GM19043 (cell line): Measurements from ENCODE around the gene B9D2.
"Not testable (repeated sequence)": the region's sequence is repeated elsewhere in the genome, so short reads cannot be mapped to it uniquely, and the experiment has no call there.

Experiments
- ATAC-seq: cut with Tn5 transposase; IDR thresholded peaks from one replicate; pipeline ENCODE4 v1.9.1; 2021; ENCODE audit warnings: low read depth; ENCODE audit not compliant: unreplicated experiment

Gene B9D2

GRCh38 chr19:41392775-41393174 lies 28.8 kb upstream of the B9D2 start:
- no peak for ATAC-seq

- no peak for ATAC-seq
These were observed 27.7 kb upstream of the B9D2 start for GRCh38 chr19:41391618-41392017.

- no peak for ATAC-seq
These were observed 22.5 kb upstream of the B9D2 start for GRCh38 chr19:41386442-41386841.

GRCh38 chr19:41384351-41384750 lies 20.4 kb upstream of the B9D2 start:
- ATAC-seq = no peak

- ATAC-seq = not testable (repeated sequence)
These were observed 17.6 kb upstream of the B9D2 start for GRCh38 chr19:41381536-41381935.

GRCh38 chr19:41377977-41378709 lies 14.2 kb upstream of the B9D2 start:
- no peak for ATAC-seq

- ATAC-seq = no peak
These were observed 13.0 kb upstream of the B9D2 start for GRCh38 chr19:41376998-41377365.

- no peak for ATAC-seq
These were observed 12.5 kb upstream of the B9D2 start, which contains the start of gene TMEM91 for GRCh38 chr19:41376241-41376997. TMEM91 (plus strand) TSS chr19:41376533; CDS start chr19:41378310, 1,777 bp downstream.

- ATAC-seq = no peak
These were observed 10.0 kb upstream of the B9D2 start for GRCh38 chr19:41373993-41374392.

GRCh38 chr19:41372501-41372900 lies 8.6 kb upstream of the B9D2 start:
- no peak for ATAC-seq

- no peak for ATAC-seq
These were observed 7.6 kb upstream of the B9D2 start for GRCh38 chr19:41371541-41371940.

- ATAC-seq = not testable (repeated sequence)
These were observed 7.2 kb upstream of the B9D2 start for GRCh38 chr19:41371119-41371518.

- no peak for ATAC-seq
These were observed 5.8 kb upstream of the B9D2 start for GRCh38 chr19:41369769-41370168.

- peak; percentile 56 for ATAC-seq
These were observed 3.9 kb upstream of the B9D2 start for GRCh38 chr19:41367848-41368301.

- no peak for ATAC-seq
These were observed 2.1 kb upstream of the B9D2 start for GRCh38 chr19:41366089-41366488.

- ATAC-seq = no peak
These were observed 809 bp upstream of the B9D2 start for GRCh38 chr19:41364524-41365391.

GRCh38 chr19:41363371-41363752 lies 587 bp downstream of the B9D2 start:
- no peak for ATAC-seq

- no peak for ATAC-seq
These were observed 1.7 kb downstream of the B9D2 start for GRCh38 chr19:41362143-41362847.

- no peak for ATAC-seq
These were observed 4.2 kb downstream of the B9D2 start for GRCh38 chr19:41359741-41360140.

GRCh38 chr19:41357746-41358145 lies 6.2 kb downstream of the B9D2 start:
- ATAC-seq = no peak
